ENCODE results near the gene URM1.

The URM1 gene

DNA sequence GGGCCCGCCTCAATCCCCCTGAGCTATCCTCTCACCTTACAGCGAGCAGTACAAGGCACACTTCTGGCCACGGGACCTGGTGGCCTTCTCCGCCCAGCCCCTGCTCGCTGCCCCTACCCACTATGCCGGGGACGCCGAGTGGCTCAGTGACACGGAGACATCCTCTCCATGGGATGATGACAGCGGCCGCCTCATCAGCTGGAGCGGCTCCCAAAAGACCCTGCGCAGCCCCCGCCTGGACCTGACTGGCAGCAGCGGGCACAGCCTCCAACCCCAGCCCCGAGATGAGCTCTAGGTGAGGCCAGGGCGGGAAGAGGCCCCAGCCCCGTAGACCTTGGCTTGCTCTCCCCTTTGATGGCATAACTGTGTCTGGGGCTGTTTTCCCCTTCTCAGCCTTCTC is 64.4 kb downstream of the URM1 start:
- no peak for DNase-seq

DNA sequence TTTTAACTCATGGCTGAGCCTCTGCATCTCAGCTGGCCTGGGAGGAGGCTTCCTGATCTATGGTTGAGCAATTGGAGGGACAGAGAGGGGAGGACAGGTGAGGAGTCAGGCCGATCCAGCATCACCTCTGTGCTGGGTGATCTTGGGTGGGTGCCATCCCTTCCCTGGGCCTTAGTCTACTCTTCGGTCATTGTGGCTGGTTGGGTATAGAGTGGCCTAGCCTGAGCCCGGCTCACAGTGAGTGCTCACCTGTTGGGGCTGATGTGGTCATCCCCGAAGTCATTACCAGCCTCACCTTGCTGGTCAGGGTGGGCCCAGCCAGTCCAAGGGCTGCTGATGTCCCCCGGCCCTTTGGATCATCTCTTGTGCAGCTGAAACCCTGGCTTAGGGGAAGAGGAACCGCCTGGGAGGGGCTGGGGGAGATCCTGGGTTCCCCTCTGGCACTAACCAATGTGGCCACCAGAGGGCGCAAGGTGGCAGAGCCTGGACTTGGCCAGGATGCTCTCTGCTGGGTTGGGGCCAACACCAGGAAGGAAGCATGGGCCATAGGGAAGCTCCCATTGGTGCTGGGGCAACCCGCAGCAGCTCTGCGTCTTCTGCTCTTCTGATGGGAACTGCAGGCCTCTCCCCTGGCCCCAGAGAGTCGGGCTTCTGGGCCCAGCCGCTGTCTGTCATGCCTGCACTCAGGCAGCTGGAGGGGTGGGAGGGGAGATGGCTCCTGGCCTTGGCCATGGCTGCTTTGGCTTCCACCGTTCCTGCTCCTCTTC is 67.4 kb downstream of the URM1 start:
- peak; percentile 79 for DNase-seq

DNA sequence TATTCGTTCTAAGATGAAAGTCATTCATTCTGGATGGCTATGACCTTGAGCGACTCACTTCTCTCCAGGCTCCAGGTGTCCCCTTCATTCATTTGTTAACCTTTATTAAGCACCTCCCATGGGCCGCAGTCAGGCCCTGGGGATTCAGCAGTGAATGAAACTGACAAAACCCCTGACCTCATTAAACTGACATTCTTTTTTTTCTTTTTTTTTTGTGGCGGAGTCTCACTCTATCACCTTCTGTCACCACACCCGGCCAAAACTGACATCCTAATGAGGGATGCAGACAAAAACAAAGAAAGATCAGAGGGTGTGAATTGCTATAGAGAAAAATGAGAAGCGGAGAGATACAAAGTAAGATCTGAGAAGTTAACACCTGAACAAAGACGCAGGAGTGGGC is 68.1 kb downstream of the URM1 start:
- no peak for DNase-seq
